DND-41 (cell line): Measurements from ENCODE around the gene LYST.

ENCODE experiments used
- ATAC-seq: fragments of 200-7000 bp; cut with Tn5 transposase; 3 replicates; pipeline ENCODE4 v1.9.1; 2021; ENCODE audit warnings: low read depth; ENCODE audit not compliant: insufficient read depth
- DNase-seq: peaks from one replicate; pipeline ENCODE4 v3.0.0-alpha.2; 2020
- H2AFZ ChIP-seq: 2 replicates; pipeline ENCODE4 v1.6.0; 2012; ENCODE audit warnings: low read depth, low read length
- H3K27ac ChIP-seq: 2 replicates; pipeline ENCODE4 v1.5.1; 2012; ENCODE audit warnings: low read length, inconsistent platforms
- H3K27me3 ChIP-seq: fragments of 200-600 bp; sonication (generic); 2 replicates; pipeline ENCODE4 v1.6.0; 2012; ENCODE audit warnings: low read length, mild to moderate bottlenecking, inconsistent platforms; ENCODE audit not compliant: insufficient read depth, poor library complexity
- H3K36me3 ChIP-seq: 2 replicates; pipeline ENCODE4 v1.5.1; 2012; ENCODE audit warnings: low read length, inconsistent platforms; ENCODE audit not compliant: insufficient read depth
- H3K4me1 ChIP-seq: 2 replicates; pipeline ENCODE4 v1.5.1; 2012; ENCODE audit warnings: mild to moderate bottlenecking, low read length; ENCODE audit not compliant: insufficient read depth
- H3K4me2 ChIP-seq: 2 replicates; pipeline ENCODE4 v1.6.0; 2012; ENCODE audit warnings: mild to moderate bottlenecking, moderate library complexity, low read length, inconsistent platforms; ENCODE audit not compliant: insufficient read depth
- H3K4me3 ChIP-seq, 2 experiments: fragments of 200-600 bp in 1 of 2; shearing (Covaris generic) in 1 of 2; 2 replicates each; pipeline ENCODE4 v1.5.1; 2012 to 2016; ENCODE audit warnings: inconsistent platforms in 2 of 2, low read length in 2 of 2, mild to moderate bottlenecking in 2 of 2, low read depth in 1 of 2, moderate library complexity in 1 of 2
- H3K79me2 ChIP-seq: 2 replicates; pipeline ENCODE4 v1.6.0; 2012; ENCODE audit warnings: low read length, inconsistent platforms; ENCODE audit not compliant: insufficient read depth
- H3K9ac ChIP-seq: 2 replicates; pipeline ENCODE4 v1.6.0; 2012; ENCODE audit warnings: low read depth, mild to moderate bottlenecking, inconsistent platforms, low read length, moderate library complexity
- H3K9me3 ChIP-seq: 2 replicates; pipeline ENCODE4 v1.5.1; 2012; ENCODE audit warnings: low read length, moderate library complexity, mild to moderate bottlenecking, inconsistent platforms; ENCODE audit not compliant: insufficient read depth, severe bottlenecking
- H4K20me1 ChIP-seq: 2 replicates; pipeline ENCODE4 v1.6.0; 2012; ENCODE audit warnings: low read length; ENCODE audit not compliant: insufficient read depth
- EZH2 ChIP-seq: IDR thresholded peaks from 3 replicates; pipeline ENCODE4 v1.6.1; 2012; ENCODE audit warnings: borderline replicate concordance, low read depth, mild to moderate bottlenecking, moderate library complexity, low read length, inconsistent platforms; ENCODE audit not compliant: severe bottlenecking
- TF ChIP-seq, protein P1 (sequence below): IDR thresholded peaks from 2 replicates; pipeline ENCODE4 v1.5.1; 2012; ENCODE audit warnings: borderline replicate concordance, low read length, moderate library complexity, mild to moderate bottlenecking; ENCODE audit not compliant: poor library complexity, severe bottlenecking; ENCODE audit errors: extremely low read depth

Gene LYST

DNA sequence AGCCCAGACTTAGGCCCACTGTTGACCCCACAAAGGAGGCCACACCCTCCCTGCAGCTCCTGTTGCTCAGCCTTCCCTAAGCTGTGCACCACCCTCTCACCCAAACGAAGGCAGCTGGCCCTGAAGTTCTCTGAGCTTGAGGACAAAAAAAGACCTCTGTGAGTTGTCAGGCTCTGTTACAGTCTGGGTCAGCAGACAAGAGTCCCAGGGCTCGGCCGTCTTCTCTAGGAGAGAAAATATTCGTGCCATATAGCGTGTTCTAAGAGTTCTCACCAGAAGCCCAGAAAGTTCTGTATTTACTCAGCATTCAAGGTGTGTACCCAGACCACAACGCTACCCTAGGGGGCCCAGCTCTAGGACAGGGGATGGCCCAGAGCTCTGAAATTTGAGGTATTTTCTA lies 25.5 kb upstream of the LYST start:
- no peak for ATAC-seq

DNA sequence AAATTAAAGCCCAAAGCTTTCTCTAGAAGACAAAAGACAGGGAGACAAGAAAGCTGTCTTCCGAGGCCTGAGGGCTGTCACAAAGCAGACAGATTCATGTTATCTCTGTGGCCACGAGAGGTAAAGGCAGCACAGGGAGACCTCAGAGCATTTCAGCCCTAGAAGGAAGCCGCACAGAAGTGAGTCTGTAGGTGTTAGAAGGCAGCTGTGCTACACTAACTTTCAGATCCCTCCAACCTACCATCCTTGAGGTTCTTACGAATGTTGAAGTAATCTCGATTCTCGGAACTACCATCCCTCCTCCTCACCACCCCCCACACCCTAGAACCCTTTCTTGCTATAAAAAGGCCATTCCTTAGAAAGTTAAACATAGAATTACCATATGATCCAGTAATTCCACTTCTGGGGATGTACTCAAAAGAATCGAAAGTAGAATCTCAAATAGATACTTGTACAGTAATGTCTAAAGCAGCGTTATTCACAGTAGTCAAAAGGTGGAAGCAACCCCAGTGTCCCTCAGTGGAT lies 21.5 kb upstream of the LYST start:
- no peak for DNase-seq
- TF ChIP-seq, protein P1, sequence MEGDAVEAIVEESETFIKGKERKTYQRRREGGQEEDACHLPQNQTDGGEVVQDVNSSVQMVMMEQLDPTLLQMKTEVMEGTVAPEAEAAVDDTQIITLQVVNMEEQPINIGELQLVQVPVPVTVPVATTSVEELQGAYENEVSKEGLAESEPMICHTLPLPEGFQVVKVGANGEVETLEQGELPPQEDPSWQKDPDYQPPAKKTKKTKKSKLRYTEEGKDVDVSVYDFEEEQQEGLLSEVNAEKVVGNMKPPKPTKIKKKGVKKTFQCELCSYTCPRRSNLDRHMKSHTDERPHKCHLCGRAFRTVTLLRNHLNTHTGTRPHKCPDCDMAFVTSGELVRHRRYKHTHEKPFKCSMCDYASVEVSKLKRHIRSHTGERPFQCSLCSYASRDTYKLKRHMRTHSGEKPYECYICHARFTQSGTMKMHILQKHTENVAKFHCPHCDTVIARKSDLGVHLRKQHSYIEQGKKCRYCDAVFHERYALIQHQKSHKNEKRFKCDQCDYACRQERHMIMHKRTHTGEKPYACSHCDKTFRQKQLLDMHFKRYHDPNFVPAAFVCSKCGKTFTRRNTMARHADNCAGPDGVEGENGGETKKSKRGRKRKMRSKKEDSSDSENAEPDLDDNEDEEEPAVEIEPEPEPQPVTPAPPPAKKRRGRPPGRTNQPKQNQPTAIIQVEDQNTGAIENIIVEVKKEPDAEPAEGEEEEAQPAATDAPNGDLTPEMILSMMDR, result no peak
- no peak for TF ChIP-seq EZH2
- Histone ChIP-seq H3K36me3 (no peaks in the 10 kb centered on the region), H3K27ac (no peak overlapping the region), H4K20me1 (no peaks in the 10 kb centered on the region), H2AFZ (no peak overlapping the region), H3K79me2 (no peaks in the 10 kb centered on the region), H3K9me3 (no peaks in the 10 kb centered on the region), H3K4me1 (no peaks in the 10 kb centered on the region), H3K9ac (no peak overlapping the region), H3K4me3 (no peak overlapping the region), H3K4me2 (no peak overlapping the region), H3K27me3 (no peaks in the 10 kb centered on the region)
- ATAC-seq, result no peak

More for the DNA sequence above, 25.5 kb upstream of the LYST start:
- Histone ChIP-seq H3K9me3 (no peaks in the 10 kb centered on the region), H2AFZ (no peak overlapping the region), H3K36me3 (no peaks in the 10 kb centered on the region), H3K9ac (no peak overlapping the region), H3K79me2 (no peaks in the 10 kb centered on the region), H3K4me2 (no peak overlapping the region), H3K4me3 (no peak overlapping the region), H3K27me3 (peaks cover 3% of the 10 kb centered on the region), H4K20me1 (no peaks in the 10 kb centered on the region), H3K4me1 (no peaks in the 10 kb centered on the region), H3K27ac (no peak overlapping the region)
- TF ChIP-seq, protein P1, result no peak
- no peak for TF ChIP-seq EZH2
- no peak for DNase-seq

DNA sequence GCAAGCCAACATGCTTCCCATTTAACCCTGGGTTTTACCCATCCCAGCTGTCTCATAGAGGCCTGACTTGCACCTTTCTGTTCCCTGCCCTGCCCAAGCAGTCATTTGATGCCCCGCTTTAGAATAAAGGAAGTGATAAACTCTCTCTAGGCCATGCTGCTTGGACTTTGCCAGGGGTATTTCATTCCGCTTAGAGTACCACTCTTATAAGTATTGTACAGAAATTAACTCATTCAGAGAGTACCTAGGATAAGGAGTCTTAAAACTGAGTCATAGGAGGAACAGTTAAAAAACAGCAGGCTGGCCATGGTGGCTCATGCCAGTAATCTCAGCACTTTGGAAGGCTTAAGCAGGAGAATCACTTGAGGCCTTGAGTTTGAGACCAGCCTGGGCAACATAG lies 21.0 kb upstream of the LYST start:
- Histone ChIP-seq H3K79me2 (no peaks in the 10 kb centered on the region), H3K9ac (no peak overlapping the region), H4K20me1 (no peaks in the 10 kb centered on the region), H3K4me3 (no peak overlapping the region), H2AFZ (no peak overlapping the region), H3K36me3 (no peaks in the 10 kb centered on the region), H3K27ac (no peak overlapping the region), H3K4me2 (no peak overlapping the region), H3K27me3 (no peaks in the 10 kb centered on the region), H3K9me3 (no peaks in the 10 kb centered on the region), H3K4me1 (no peaks in the 10 kb centered on the region)
- no peak for ATAC-seq
- no peak for DNase-seq
- TF ChIP-seq, protein P1, result no peak
- TF ChIP-seq EZH2, result no peak
